HUES48 (cell line): ENCODE measurements around the gene AFAP1L2.
"Not testable (repeated sequence)": the region's sequence is repeated elsewhere in the genome, so short reads cannot be mapped to it uniquely, and the experiment has no call there.

Experiments used
- H3K27ac ChIP-seq: one replicate; pipeline ENCODE4 v1.7.0; 2013; ENCODE audit warnings: low read depth, low read length, inconsistent platforms
- H3K27me3 ChIP-seq: 2 replicates; pipeline ENCODE4 v1.6.1; 2013; ENCODE audit warnings: mild to moderate bottlenecking, low read length; ENCODE audit not compliant: control insufficient read depth, insufficient read depth
- H3K36me3 ChIP-seq: 2 replicates; pipeline ENCODE4 v1.6.1; 2013; ENCODE audit warnings: low read length; ENCODE audit not compliant: control insufficient read depth, insufficient read depth
- H3K4me1 ChIP-seq: 2 replicates; pipeline ENCODE4 v1.6.1; 2013; ENCODE audit warnings: mild to moderate bottlenecking, low read length; ENCODE audit not compliant: control insufficient read depth, insufficient read depth
- H3K4me3 ChIP-seq: 2 replicates; pipeline ENCODE4 v1.5.1; 2013; ENCODE audit warnings: mild to moderate bottlenecking, low read depth, low read length
- H3K9ac ChIP-seq: 2 replicates; pipeline ENCODE4 v1.6.1; 2013; ENCODE audit warnings: mild to moderate bottlenecking, low read depth, low read length, moderate library complexity
- H3K9me3 ChIP-seq: 2 replicates; pipeline ENCODE4 v1.6.1; 2013; ENCODE audit warnings: low read length; ENCODE audit not compliant: control insufficient read depth, insufficient read depth

AFAP1L2 gene

GRCh38 chr10:114359041-114359952 lies 45.0 kb downstream of the AFAP1L2 start:
- Histone ChIP-seq H3K4me1 (peaks cover 20% of the 10 kb centered on the region), H3K27me3 (no peaks in the 10 kb centered on the region), H3K9ac (no peak overlapping the region), H3K9me3 (no peaks in the 10 kb centered on the region), H3K27ac (peak overlapping the region; percentile 9), H3K4me3 (peak overlapping the region; percentile 5; the same call in 1 of the 2 replicates), H3K36me3 (no peaks in the 10 kb centered on the region)

- Histone ChIP-seq H3K9me3 (no peaks in the 10 kb centered on the region), H3K27me3 (no peaks in the 10 kb centered on the region), H3K4me3 (no peak overlapping the region), H3K4me1 (peaks cover 20% of the 10 kb centered on the region), H3K27ac (peak overlapping the region; percentile 27), H3K36me3 (no peaks in the 10 kb centered on the region), H3K9ac (no peak overlapping the region)
Observed at GRCh38 chr10:114357515-114357996, 46.7 kb downstream of the AFAP1L2 start.

- Histone ChIP-seq H3K27ac (no peak overlapping the region), H3K27me3 (no peaks in the 10 kb centered on the region), H3K9ac (no peak overlapping the region), H3K36me3 (no peaks in the 10 kb centered on the region), H3K9me3 (no peaks in the 10 kb centered on the region), H3K4me1 (peaks cover 20% of the 10 kb centered on the region), H3K4me3 (no peak overlapping the region)
Observed at GRCh38 chr10:114356751-114357514, 47.4 kb downstream of the AFAP1L2 start.

- no peaks in the 10 kb centered on the region for H3K36me3 ChIP-seq
- H3K9me3 ChIP-seq, result no peaks in the 10 kb centered on the region
- no peak overlapping the region for H3K9ac ChIP-seq
- no peak overlapping the region for H3K4me3 ChIP-seq
- H3K27me3 ChIP-seq, result no peaks in the 10 kb centered on the region
- H3K27ac ChIP-seq, result no peak overlapping the region
- peaks cover 20% of the 10 kb centered on the region for H3K4me1 ChIP-seq
Observed at GRCh38 chr10:114356126-114356525, 48.2 kb downstream of the AFAP1L2 start.

- no peaks in the 10 kb centered on the region for H3K9me3 ChIP-seq
- H3K9ac ChIP-seq, result no peak overlapping the region
- no peaks in the 10 kb centered on the region for H3K27me3 ChIP-seq
Observed at GRCh38 chr10:114353383-114353782, 50.9 kb downstream of the AFAP1L2 start.

GRCh38 chr10:114352653-114353298 lies 51.5 kb downstream of the AFAP1L2 start:
- H3K9me3 ChIP-seq, result no peaks in the 10 kb centered on the region
- H3K4me1 ChIP-seq, result peaks cover 6% of the 10 kb centered on the region; the same call in 1 of the 2 replicates
- no peak overlapping the region for H3K9ac ChIP-seq
- no peaks in the 10 kb centered on the region for H3K27me3 ChIP-seq
- H3K4me3 ChIP-seq, result no peak overlapping the region
- no peak overlapping the region for H3K27ac ChIP-seq
- no peaks in the 10 kb centered on the region for H3K36me3 ChIP-seq

More at GRCh38 chr10:114353383-114353782, 50.9 kb downstream of the AFAP1L2 start:
- Histone ChIP-seq H3K4me3 (no peak overlapping the region), H3K36me3 (no peaks in the 10 kb centered on the region), H3K4me1 (peaks cover 6% of the 10 kb centered on the region; the same call in 1 of the 2 replicates), H3K27ac (no peak overlapping the region)

- H3K4me1 ChIP-seq, result no peaks in the 10 kb centered on the region; the same call in 1 of the 2 replicates
- H3K27ac ChIP-seq, result peak overlapping the region; percentile 51
- H3K27me3 ChIP-seq, result no peaks in the 10 kb centered on the region
- no peak overlapping the region for H3K4me3 ChIP-seq
- H3K36me3 ChIP-seq, result no peaks in the 10 kb centered on the region
- H3K9me3 ChIP-seq, result no peaks in the 10 kb centered on the region
- no peak overlapping the region for H3K9ac ChIP-seq
Observed at GRCh38 chr10:114350751-114351150, 53.6 kb downstream of the AFAP1L2 start.

GRCh38 chr10:114349522-114350215 lies 54.6 kb downstream of the AFAP1L2 start:
- Histone ChIP-seq H3K27ac (no peak overlapping the region), H3K9me3 (no peaks in the 10 kb centered on the region), H3K4me3 (no peak overlapping the region), H3K9ac (no peak overlapping the region), H3K36me3 (no peaks in the 10 kb centered on the region), H3K4me1 (no peaks in the 10 kb centered on the region; the same call in 1 of the 2 replicates), H3K27me3 (no peaks in the 10 kb centered on the region)

- not testable (repeated sequence) for H3K9me3 ChIP-seq, H3K9ac ChIP-seq, H3K36me3 ChIP-seq, H3K4me3 ChIP-seq, H3K4me1 ChIP-seq, H3K27ac ChIP-seq, H3K27me3 ChIP-seq
Observed at GRCh38 chr10:114349071-114349470, 55.2 kb downstream of the AFAP1L2 start.

- H3K27ac ChIP-seq, result no peak overlapping the region
- no peaks in the 10 kb centered on the region; the same call in 1 of the 2 replicates for H3K4me1 ChIP-seq
- H3K9me3 ChIP-seq, result no peaks in the 10 kb centered on the region
- no peak overlapping the region for H3K9ac ChIP-seq
- no peaks in the 10 kb centered on the region for H3K27me3 ChIP-seq
- no peaks in the 10 kb centered on the region for H3K36me3 ChIP-seq
- H3K4me3 ChIP-seq, result no peak overlapping the region
Observed at GRCh38 chr10:114347791-114348190, 56.5 kb downstream of the AFAP1L2 start.
